HepG2 (cell line): ENCODE measurements around the gene JAG1. TPM values are rescaled to one million over a fixed set of nuclear protein-coding genes. Genes with fewer than 3 reads are reported as not detected.

Source experiments
- ARID5B ChIP-seq: IDR thresholded peaks from 2 replicates; pipeline ENCODE4 v1.4.0; 2020; ENCODE audit warnings: mild to moderate bottlenecking, missing genetic modification reagents
- ASH2L ChIP-seq: fragments of 300-600, 200-600 bp; sonication (generic); IDR thresholded peaks from 2 replicates; pipeline ENCODE4 v1.7.0; 2017; ENCODE audit warnings: low read depth, mild to moderate bottlenecking, moderate library complexity, mixed read lengths, low read length; ENCODE audit not compliant: insufficient read length
- CTCF ChIP-seq: sonication (generic); formaldehyde crosslinking; IDR thresholded peaks from 2 replicates; pipeline ENCODE4 v1.5.0; 2020; ENCODE audit warnings: mild to moderate bottlenecking, missing genetic modification reagents, moderate library complexity
- EZH2 ChIP-seq: conservative IDR thresholded peaks from 2 replicates; pipeline ENCODE4 v1.6.1; 2012; ENCODE audit warnings: mild to moderate bottlenecking, low read depth, low read length, moderate library complexity
- FIP1L1 ChIP-seq: fragments of 200-400 bp; formaldehyde crosslinking; IDR thresholded peaks from 2 replicates; pipeline ENCODE4 v1.6.1; 2018; ENCODE audit warnings: low read depth, mild to moderate bottlenecking, low read length, moderate library complexity, borderline replicate concordance; ENCODE audit not compliant: insufficient read depth
- HDAC1 ChIP-seq: sonication (generic); formaldehyde crosslinking; IDR thresholded peaks from 2 replicates; pipeline ENCODE4 v1.5.1; 2020; ENCODE audit warnings: mild to moderate bottlenecking, missing genetic modification reagents
- HOXA3 ChIP-seq: sonication (generic); formaldehyde crosslinking; IDR thresholded peaks from 2 replicates; pipeline ENCODE4 v1.5.0; 2020; ENCODE audit warnings: missing genetic modification reagents
- MXI1 ChIP-seq: IDR thresholded peaks from 3 replicates; pipeline ENCODE4 v1.6.1; 2012; ENCODE audit warnings: low read depth, low read length, inconsistent platforms, borderline replicate concordance
- MYC ChIP-seq: sonication (generic); formaldehyde crosslinking; IDR thresholded peaks from 2 replicates; pipeline ENCODE4 v1.9.0; 2021; ENCODE audit warnings: missing genetic modification reagents, borderline replicate concordance
- NONO ChIP-seq, 2 experiments: fragments of 450-650 bp in 1 of 2; sonication (generic) in 1 of 2; formaldehyde crosslinking in 1 of 2; IDR thresholded peaks in 1 of 2; conservative IDR thresholded peaks in 1 of 2; 2 replicates each; pipeline versions ENCODE4 v1.6.1 to v1.8.0; 2017 to 2022; ENCODE audit warnings: mild to moderate bottlenecking in 1 of 2, missing genetic modification reagents in 1 of 2, moderate library complexity in 1 of 2
- SOX13 ChIP-seq, 3 experiments: fragments of 450-650 bp in 1 of 3; sonication (generic) in 1 of 3; formaldehyde crosslinking in 1 of 3; IDR thresholded peaks in 2 of 3; conservative IDR thresholded peaks in 1 of 3; 2 replicates each; pipeline versions ENCODE4 v1.5.0 to v1.6.1; 2016 to 2020; ENCODE audit warnings: antibody characterized with exemption in 1 of 3, mild to moderate bottlenecking in 1 of 3, missing compliant biosample characterization in 1 of 3, missing genetic modification reagents in 1 of 3, moderate library complexity in 1 of 3
- ZHX1 ChIP-seq: sonication (generic); formaldehyde crosslinking; IDR thresholded peaks from 2 replicates; pipeline ENCODE4 v1.8.1; 2022; ENCODE audit warnings: low read depth, mild to moderate bottlenecking, missing genetic modification reagents
- ZNF512B ChIP-seq: sonication (generic); formaldehyde crosslinking; IDR thresholded peaks from 2 replicates; pipeline ENCODE4 v1.5.1; 2020; ENCODE audit warnings: missing genetic modification reagents, mild to moderate bottlenecking, borderline replicate concordance
- ZNF589 ChIP-seq: sonication (generic); formaldehyde crosslinking; conservative IDR thresholded peaks from 2 replicates; pipeline ENCODE4 v1.8.0; 2022; ENCODE audit warnings: mild to moderate bottlenecking, moderate library complexity, missing genetic modification reagents
- ZNF747 ChIP-seq: sonication (generic); formaldehyde crosslinking; IDR thresholded peaks from 2 replicates; pipeline ENCODE4 v1.8.1; 2023; ENCODE audit warnings: missing genetic modification reagents, mild to moderate bottlenecking, borderline replicate concordance
- polyA plus RNA-seq, 8 experiments: library from polyadenylated mRNA; depleted of rRNA in 3 of 8; stranded (reverse) in 7 of 8; unstranded in 1 of 8; fragments of >200 nt; fragmentation: Illumina TruSeq in 4 of 8; extraction: Trizol in 4 of 8; gene quantifications; 2 replicates each; pipeline versions ENCODE4 v1.2.1 to v1.2.3, GENCODE V29; 2011 to 2016; ENCODE audit warnings: low read depth in 4 of 8, missing spikeins in 1 of 8, mixed read lengths in 1 of 8; ENCODE audit not compliant: insufficient read depth in 1 of 8
- total RNA-seq, 5 experiments: library from RNA; depleted of rRNA; stranded (reverse); fragments of >200 nt; fragmentation: Illumina TruSeq; extraction: Trizol; gene quantifications; 2 replicates each; pipeline ENCODE4 v1.2.3, GENCODE V29; 2016; ENCODE audit warnings: low read depth in 1 of 5

Gene JAG1
- total and polyA plus RNA-seq, 2 of the 13 experiments (the other 11 are each of a cell fraction or from before 2014, with no cell fraction given): 47.1 to 56.3 TPM

- TF ChIP-seq ASH2L (peak; percentile 48), MYC (CRISPR knock-in tag) (peak; percentile 63; the same call in 1 of the 2 replicates), EZH2 (no peak), MXI1 (0 out of 3 replicates have a peak, but pooled peaks have one; percentile 39), SOX13 (IDR thresholded peaks at IDR 0.05) (no peak), SOX13 (CRISPR knock-in tag; conservative IDR thresholded peaks at IDR 0.05 in 1 of 2, IDR thresholded peaks at IDR 0.05 in 1 of 2) (peak in 1 of 2 experiments; percentile 81; a peak in 2 of 4 replicates), ZNF512B (no peak), ARID5B (CRISPR knock-in tag) (peak; percentile 47; the same call in 1 of the 2 replicates), HOXA3 (CRISPR knock-in tag) (peak; percentile 60), ZNF747 (no peak), NONO (IDR thresholded peaks at IDR 0.05) (no peak), NONO (CRISPR knock-in tag; conservative IDR thresholded peaks at IDR 0.05) (peak; percentile 69; the same call in 1 of the 2 replicates), FIP1L1 (no peak), ZHX1 (CRISPR knock-in tag) (0 out of 2 replicates have a peak, but pooled peaks have one; percentile 37), ZNF589 (0 out of 2 replicates have a peak, but pooled peaks have one; percentile 7), CTCF (CRISPR knock-in tag) (peak; percentile 13; the same call in 1 of the 2 replicates), HDAC1 (CRISPR knock-in tag) (peak; percentile 60; the same call in 1 of the 2 replicates)
Measured at GRCh38 chr20:10652660-10653261, 21.0 kb downstream of the JAG1 start (continued).
